COLO668 (cell line): ENCODE measurements around the gene EPHA4.

ENCODE experiments used
- DNase-seq: peaks from one replicate; lab custom pipeline; 2025; ENCODE audit not compliant: unreplicated experiment; lab: John Stamatoyannopoulos, UW

The EPHA4 gene

GRCh38 chr2:221448057-221448843 is 123.9 kb downstream of the EPHA4 start:
- no peak for DNase-seq

GRCh38 chr2:221447310-221447709 is 124.8 kb downstream of the EPHA4 start:
- DNase-seq, result no peak

GRCh38 chr2:221446140-221446539 is 126.0 kb downstream of the EPHA4 start:
- no peak for DNase-seq

GRCh38 chr2:221444106-221444505 is 128.0 kb downstream of the EPHA4 start:
- DNase-seq, result no peak

- DNase-seq, result no peak
Observed at GRCh38 chr2:221443645-221444044, 128.5 kb downstream of the EPHA4 start.

GRCh38 chr2:221442128-221442527 is 130.0 kb downstream of the EPHA4 start:
- DNase-seq, result no peak

GRCh38 chr2:221439761-221440479 is 132.2 kb downstream of the EPHA4 start:
- DNase-seq, result no peak

GRCh38 chr2:221437056-221437455 is 135.0 kb downstream of the EPHA4 start:
- no peak for DNase-seq

- no peak for DNase-seq
Observed at GRCh38 chr2:221435171-221435570, 136.9 kb downstream of the EPHA4 start.

- no peak for DNase-seq
Observed at GRCh38 chr2:221434142-221434541, 138.0 kb downstream of the EPHA4 start.

GRCh38 chr2:221431477-221431876 is 140.6 kb downstream of the EPHA4 start:
- DNase-seq, result peak; percentile 46

GRCh38 chr2:221429741-221430491 is 142.2 kb downstream of the EPHA4 start:
- no peak for DNase-seq

- no peak for DNase-seq
Observed at GRCh38 chr2:221428896-221429295, 143.2 kb downstream of the EPHA4 start.

- no peak for DNase-seq
Observed at GRCh38 chr2:221426929-221427328, 145.2 kb downstream of the EPHA4 start.

GRCh38 chr2:221425891-221426290 is 146.2 kb downstream of the EPHA4 start:
- no peak for DNase-seq

GRCh38 chr2:221425353-221425752 is 146.8 kb downstream of the EPHA4 start:
- no peak for DNase-seq

GRCh38 chr2:221423210-221423804 is 148.8 kb downstream of the EPHA4 start:
- no peak for DNase-seq

- no peak for DNase-seq
Observed at GRCh38 chr2:221422516-221423209, 149.4 kb downstream of the EPHA4 start.

GRCh38 chr2:221420245-221420644 is 151.9 kb downstream of the EPHA4 start:
- no peak for DNase-seq

GRCh38 chr2:221415789-221416188 is 156.3 kb downstream of the EPHA4 start:
- DNase-seq, result no peak

GRCh38 chr2:221412978-221413377 is 159.1 kb downstream of the EPHA4 start:
- no peak for DNase-seq
